Neural cell (in vitro differentiated cells): Measurements from ENCODE around the gene ABCC3.

Experiments used
- CTCF ChIP-seq: fragments of 450-650 bp; IDR thresholded peaks from 2 replicates; pipeline ENCODE4 v1.5.1; 2014; ENCODE audit warnings: antibody characterized with exemption, mild to moderate bottlenecking, moderate library complexity; ENCODE audit not compliant: poor library complexity, severe bottlenecking
- EP300 ChIP-seq: fragments of 450-650 bp; conservative IDR thresholded peaks from 2 replicates; pipeline ENCODE4 v1.6.1; 2014; ENCODE audit warnings: antibody characterized with exemption, mild to moderate bottlenecking, moderate library complexity; ENCODE audit not compliant: poor library complexity, severe bottlenecking
- EZH2 ChIP-seq: fragments of 200-600, 300-800 bp; shearing (Covaris generic), sonication (generic); IDR thresholded peaks from 2 replicates; pipeline ENCODE4 v1.6.1; 2014; ENCODE audit warnings: antibody characterized with exemption, low read length, borderline replicate concordance, mild to moderate bottlenecking; ENCODE audit not compliant: insufficient read depth, poor library complexity, severe bottlenecking
- MXI1 ChIP-seq: fragments of 450-650 bp; conservative IDR thresholded peaks from 2 replicates; pipeline ENCODE4 v1.6.1; 2014; ENCODE audit warnings: antibody characterized with exemption, mild to moderate bottlenecking; ENCODE audit not compliant: poor library complexity, severe bottlenecking
- POLR2AphosphoS5 ChIP-seq: IDR thresholded peaks from 2 replicates; pipeline ENCODE4 v1.6.1; 2012
- RAD21 ChIP-seq: fragments of 450-650 bp; conservative IDR thresholded peaks from 2 replicates; pipeline ENCODE4 v1.6.1; 2014; ENCODE audit warnings: antibody characterized with exemption, mild to moderate bottlenecking, moderate library complexity
- REST ChIP-seq: IDR thresholded peaks from 2 replicates; pipeline ENCODE4 v1.6.1; 2012; ENCODE audit warnings: borderline replicate concordance
- SMC3 ChIP-seq: fragments of 450-650 bp; conservative IDR thresholded peaks from 2 replicates; pipeline ENCODE4 v1.6.1; 2014; ENCODE audit warnings: antibody characterized with exemption, mild to moderate bottlenecking, moderate library complexity; ENCODE audit not compliant: poor library complexity

- no peak for TF ChIP-seq CTCF
- no peak for TF ChIP-seq REST
- no peak for TF ChIP-seq EZH2
- no peak for TF ChIP-seq RAD21
- no peak for TF ChIP-seq MXI1
- no peak for TF ChIP-seq POLR2AphosphoS5
- no peak for TF ChIP-seq EP300
- TF ChIP-seq SMC3: no peak
Measured at GRCh38 chr17:50585891-50586290, 48.8 kb upstream of the ABCC3 start.
